ENCODE measurements around the gene CACNB1.
A peak's percentile ranks its signal among the peaks of the same experiment; 100 is the strongest.

CACNB1 gene

GRCh38 chr17:39197380-39198185, at the start of gene CACNB1:
CACNB1 (minus strand) TSS chr17:39197669; CDS start chr17:39197495, 174 bp downstream.
- in situ Hi-C loops (cut with HindIII; ENCODE audit: low sequenced_read_pairs): no loop called here
- TF ChIP-seq, protein P1, sequence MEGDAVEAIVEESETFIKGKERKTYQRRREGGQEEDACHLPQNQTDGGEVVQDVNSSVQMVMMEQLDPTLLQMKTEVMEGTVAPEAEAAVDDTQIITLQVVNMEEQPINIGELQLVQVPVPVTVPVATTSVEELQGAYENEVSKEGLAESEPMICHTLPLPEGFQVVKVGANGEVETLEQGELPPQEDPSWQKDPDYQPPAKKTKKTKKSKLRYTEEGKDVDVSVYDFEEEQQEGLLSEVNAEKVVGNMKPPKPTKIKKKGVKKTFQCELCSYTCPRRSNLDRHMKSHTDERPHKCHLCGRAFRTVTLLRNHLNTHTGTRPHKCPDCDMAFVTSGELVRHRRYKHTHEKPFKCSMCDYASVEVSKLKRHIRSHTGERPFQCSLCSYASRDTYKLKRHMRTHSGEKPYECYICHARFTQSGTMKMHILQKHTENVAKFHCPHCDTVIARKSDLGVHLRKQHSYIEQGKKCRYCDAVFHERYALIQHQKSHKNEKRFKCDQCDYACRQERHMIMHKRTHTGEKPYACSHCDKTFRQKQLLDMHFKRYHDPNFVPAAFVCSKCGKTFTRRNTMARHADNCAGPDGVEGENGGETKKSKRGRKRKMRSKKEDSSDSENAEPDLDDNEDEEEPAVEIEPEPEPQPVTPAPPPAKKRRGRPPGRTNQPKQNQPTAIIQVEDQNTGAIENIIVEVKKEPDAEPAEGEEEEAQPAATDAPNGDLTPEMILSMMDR (IDR thresholded peaks at IDR 0.05; ENCODE audit: low read depth, low read length, missing control alignments): no peak

DNA sequence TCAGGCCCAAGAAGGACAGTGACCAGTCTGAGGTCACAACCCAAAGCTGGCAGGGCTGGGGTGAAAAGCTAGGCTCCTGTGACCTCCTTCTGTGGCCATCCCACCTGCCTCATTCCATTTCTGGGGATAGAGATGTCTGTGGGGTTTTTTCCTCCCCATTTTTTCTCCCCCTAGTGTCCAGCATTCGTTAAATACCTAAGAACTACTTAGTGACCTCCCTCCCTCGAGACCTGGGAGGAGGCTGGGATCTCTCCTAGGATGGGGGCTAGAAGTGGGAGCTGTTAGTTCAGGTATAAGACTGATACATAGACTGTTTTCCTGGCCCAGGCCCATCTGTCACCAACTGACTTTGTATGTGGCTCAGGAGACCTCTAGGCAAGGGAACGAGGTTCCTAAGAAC, 48.8 kb upstream of the CACNB1 start:
- in situ Hi-C loops (cut with HindIII; ENCODE audit: low sequenced_read_pairs): no loop called here
- DNase-seq (ENCODE audit: low read depth): no peak
- TF ChIP-seq, protein P1 (IDR thresholded peaks at IDR 0.05; ENCODE audit: low read depth, low read length, missing control alignments): peak; percentile 13
- H3K4me3 ChIP-seq (ENCODE audit: low read depth, low read length): no peak overlapping the region

More at GRCh38 chr17:39197380-39198185, at the start of gene CACNB1:
- DNase-seq (ENCODE audit: low read depth): no peak
- H3K4me3 ChIP-seq (ENCODE audit: low read depth, low read length): peak within 1 kb of the TSS; percentile 79

- peak; percentile 70 for DNase-seq (ENCODE audit: low read depth)
- TF ChIP-seq, protein P1 (IDR thresholded peaks at IDR 0.05; ENCODE audit: low read depth, low read length, missing control alignments): peak; percentile 96
- no peak overlapping the region for H3K4me3 ChIP-seq (ENCODE audit: low read depth, low read length)
- in situ Hi-C loops (cut with HindIII; ENCODE audit: low sequenced_read_pairs): no loop called here
Measured at GRCh38 chr17:39244600-39245570, 47.4 kb upstream of the CACNB1 start.

DNA sequence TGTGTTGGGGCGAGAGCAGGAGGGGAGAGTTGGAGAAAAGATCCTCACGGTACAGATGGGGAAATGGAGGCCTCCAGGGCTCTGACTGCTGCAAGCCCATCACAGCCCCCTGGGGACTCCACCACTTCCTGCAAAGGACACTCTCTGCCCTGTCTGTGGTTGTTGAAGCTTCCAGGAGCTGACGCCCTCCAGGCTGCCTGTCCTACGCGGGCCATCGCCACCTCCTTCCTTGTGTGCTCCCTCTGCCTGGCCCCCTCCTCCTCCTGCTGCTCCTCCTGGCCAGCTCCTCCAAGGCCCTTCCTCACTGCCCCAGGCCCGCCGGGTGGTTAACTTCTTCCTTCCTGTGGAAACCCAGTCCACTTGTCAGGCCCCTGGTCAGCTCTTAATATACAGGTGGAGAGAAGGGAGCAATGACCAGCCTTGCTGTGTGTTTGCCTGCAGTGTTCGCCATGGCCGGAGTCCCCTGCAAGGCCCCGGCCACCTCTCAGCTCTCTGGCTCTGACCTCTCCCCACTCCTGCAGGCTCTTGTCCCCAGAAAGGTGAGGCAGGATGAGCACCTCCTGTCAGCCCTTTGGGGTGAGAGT, 46.6 kb upstream of the CACNB1 start:
- DNase-seq (ENCODE audit: low read depth): no peak
- H3K4me3 ChIP-seq (ENCODE audit: low read depth, low read length): no peak overlapping the region
- in situ Hi-C loops (cut with HindIII; ENCODE audit: low sequenced_read_pairs): no loop called here
- TF ChIP-seq, protein P1 (IDR thresholded peaks at IDR 0.05; ENCODE audit: low read depth, low read length, missing control alignments): no peak

- in situ Hi-C loops (cut with HindIII; ENCODE audit: low sequenced_read_pairs): no loop called here
- DNase-seq (ENCODE audit: low read depth): no peak
- H3K4me3 ChIP-seq (ENCODE audit: low read depth, low read length): no peak overlapping the region
- TF ChIP-seq, protein P1 (IDR thresholded peaks at IDR 0.05; ENCODE audit: low read depth, low read length, missing control alignments): no peak
Measured at GRCh38 chr17:39243155-39243554, 45.7 kb upstream of the CACNB1 start.

DNA sequence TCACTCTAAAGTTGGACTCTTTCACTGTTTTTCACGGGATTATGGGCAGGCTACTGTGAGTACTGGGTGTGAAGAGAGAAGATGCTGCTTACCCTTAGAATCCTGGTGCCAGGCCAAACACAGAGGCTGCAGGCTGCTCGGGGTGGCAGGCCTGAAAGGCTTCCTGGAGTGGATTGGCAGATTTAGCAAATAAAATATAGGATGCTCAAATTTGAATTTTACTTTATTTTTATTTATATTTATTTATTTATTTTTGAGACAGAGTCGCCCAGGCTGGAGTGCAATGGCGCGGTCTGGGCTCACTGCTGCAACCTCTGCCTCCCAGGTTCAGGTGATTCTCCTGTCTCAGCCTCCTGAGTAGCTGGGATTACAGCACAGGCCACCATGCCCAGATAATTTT, 43.2 kb upstream of the CACNB1 start:
- TF ChIP-seq, protein P1 (IDR thresholded peaks at IDR 0.05; ENCODE audit: low read depth, low read length, missing control alignments): no peak
- H3K4me3 ChIP-seq (ENCODE audit: low read depth, low read length): no peak overlapping the region
- DNase-seq (ENCODE audit: low read depth): no peak
- in situ Hi-C loops (cut with HindIII; ENCODE audit: low sequenced_read_pairs): no loop called here

Measured in astrocyte of the cerebellum (primary cell).